IMR-90 (cell line): Measurements from ENCODE around the gene ST14. TPM values are rescaled to one million over a fixed set of nuclear protein-coding genes. Genes with fewer than 3 reads are reported as not detected.

ENCODE experiments used
- ATAC-seq: fragments of 200-7000 bp; cut with Tn5 transposase; 2 replicates; pipeline ENCODE4 v1.9.1; 2020; ENCODE audit warnings: low read depth, mild to moderate bottlenecking, moderate library complexity
- BruUV-seq: library from RNA; stranded (reverse); fragments of 400-500 nt; replicated peaks from 2 replicates; lab custom pipeline; 2021; lab: Mats Ljungman, UMichigan
- CTCF ChIA-PET: fragments of 300-600 bp; formaldehyde crosslinking; extraction: SDS; loops from one replicate; lab custom pipeline; 2021; ENCODE audit warnings: antibody characterized with exemption; lab: Yijun Ruan, JAX
- POLR2A ChIA-PET: fragments of 300-600 bp; sonication (Branson Sonifier 250); formaldehyde crosslinking; loops from one replicate; lab custom pipeline; 2022; ENCODE audit warnings: antibody characterized with exemption; ENCODE audit not compliant: unreplicated experiment; lab: Charles Lee
- DNase-seq: peaks from one replicate; pipeline ENCODE4 v3.0.0; 2013
- H2AFZ ChIP-seq: replicated peaks from 2 replicates; pipeline ENCODE3; 2013; ENCODE audit warnings: low read length, mild to moderate bottlenecking; ENCODE audit not compliant: poor library complexity
- H2AK5ac ChIP-seq: 2 replicates; pipeline ENCODE4 v1.6.1; 2013; ENCODE audit warnings: low read depth, low read length, inconsistent platforms
- H2AK9ac ChIP-seq: replicated peaks from 2 replicates; pipeline ENCODE3; 2013; ENCODE audit warnings: mild to moderate bottlenecking, low read depth, low read length, moderate library complexity; ENCODE audit not compliant: poor library complexity
- H2BK120ac ChIP-seq: 2 replicates; pipeline ENCODE4 v1.6.1; 2013; ENCODE audit warnings: low read depth, low read length, inconsistent platforms
- H2BK15ac ChIP-seq: 3 replicates; pipeline ENCODE4 v1.6.1; 2013; ENCODE audit warnings: low read depth, low read length, inconsistent platforms
- H2BK20ac ChIP-seq: 2 replicates; pipeline ENCODE4 v1.6.1; 2013; ENCODE audit warnings: low read depth, mild to moderate bottlenecking, inconsistent platforms, low read length, moderate library complexity
- H2BK5ac ChIP-seq: 2 replicates; pipeline ENCODE4 v1.6.1; 2013; ENCODE audit warnings: mild to moderate bottlenecking, low read depth, low read length, inconsistent platforms; ENCODE audit not compliant: poor library complexity, severe bottlenecking
- H3K14ac ChIP-seq: replicated peaks from 2 replicates; pipeline ENCODE4 v1.6.1; 2013; ENCODE audit warnings: low read depth, low read length, inconsistent platforms
- H3K18ac ChIP-seq: 2 replicates; pipeline ENCODE4 v1.6.1; 2013; ENCODE audit warnings: low read depth, low read length, control low read depth
- H3K23ac ChIP-seq: 2 replicates; pipeline ENCODE4 v1.6.1; 2013; ENCODE audit warnings: low read depth, low read length, inconsistent platforms
- H3K27ac ChIP-seq: 2 replicates; pipeline ENCODE4 v1.5.1; 2013; ENCODE audit warnings: mild to moderate bottlenecking, control low read depth, low read length; ENCODE audit not compliant: insufficient read depth
- H3K27me3 ChIP-seq: 2 replicates; pipeline ENCODE4 v1.6.1; 2013; ENCODE audit warnings: low read length; ENCODE audit not compliant: control insufficient read depth, insufficient read depth
- H3K36me3 ChIP-seq: 2 replicates; pipeline ENCODE4 v1.6.1; 2013; ENCODE audit warnings: low read length, mixed read lengths; ENCODE audit not compliant: control insufficient read depth, insufficient read depth
- H3K4ac ChIP-seq: 2 replicates; pipeline ENCODE4 v1.6.1; 2013; ENCODE audit warnings: low read depth, low read length, inconsistent platforms
- H3K4me1 ChIP-seq: 2 replicates; pipeline ENCODE4 v1.6.1; 2013; ENCODE audit warnings: low read length, mixed read lengths; ENCODE audit not compliant: control insufficient read depth, insufficient read depth
- H3K4me2 ChIP-seq: 2 replicates; pipeline ENCODE4 v1.6.1; 2013; ENCODE audit warnings: low read depth, mild to moderate bottlenecking, control low read depth, low read length, moderate library complexity
- H3K4me3 ChIP-seq: 2 replicates; pipeline ENCODE4 v1.5.1; 2013; ENCODE audit warnings: low read depth, mild to moderate bottlenecking, control low read depth, low read length, moderate library complexity; ENCODE audit not compliant: insufficient read depth
- H3K56ac ChIP-seq: 2 replicates; pipeline ENCODE4 v1.6.1; 2013; ENCODE audit warnings: low read length, inconsistent platforms; ENCODE audit not compliant: insufficient read depth; ENCODE audit errors: extremely low read depth
- H3K79me1 ChIP-seq, 2 experiments: 2 replicates each; pipeline ENCODE4 v1.6.1; 2013; ENCODE audit warnings: low read length in 2 of 2, inconsistent platforms in 1 of 2, low read depth in 1 of 2
- H3K9ac ChIP-seq: 2 replicates; pipeline ENCODE4 v1.6.1; 2013; ENCODE audit warnings: low read depth, low read length, control low read depth
- H3K9me1 ChIP-seq: 2 replicates; pipeline ENCODE4 v1.6.1; 2013; ENCODE audit warnings: low read length, inconsistent platforms; ENCODE audit not compliant: insufficient read depth
- H3K9me3 ChIP-seq: 2 replicates; pipeline ENCODE4 v1.6.1; 2013; ENCODE audit warnings: low read length; ENCODE audit not compliant: control insufficient read depth, insufficient read depth
- H4K20me1 ChIP-seq: 2 replicates; pipeline ENCODE4 v1.6.1; 2013; ENCODE audit warnings: low read length, inconsistent platforms; ENCODE audit not compliant: insufficient read depth
- H4K5ac ChIP-seq: 2 replicates; pipeline ENCODE4 v1.6.1; 2013; ENCODE audit warnings: mild to moderate bottlenecking, low read depth, low read length, control low read depth
- H4K8ac ChIP-seq, 2 experiments: 2 replicates each; pipeline ENCODE4 v1.6.1; 2013; ENCODE audit warnings: low read depth in 2 of 2, low read length in 2 of 2, control low read depth in 1 of 2, inconsistent platforms in 1 of 2
- H4K91ac ChIP-seq: 2 replicates; pipeline ENCODE4 v1.6.1; 2013; ENCODE audit warnings: low read depth, low read length, inconsistent platforms; ENCODE audit not compliant: insufficient read depth
- BHLHE40 ChIP-seq: fragments of 150-350 bp; IDR thresholded peaks from 2 replicates; pipeline ENCODE4 v1.6.1; 2016; ENCODE audit warnings: mild to moderate bottlenecking, low read depth, low read length
- CEBPB ChIP-seq: IDR thresholded peaks from 2 replicates; pipeline ENCODE4 v1.6.1; 2012; ENCODE audit warnings: low read depth, low read length, improper control_type of control experiment
- CHD1 ChIP-seq: IDR thresholded peaks from 2 replicates; pipeline ENCODE4 v1.6.1; 2012; ENCODE audit warnings: low read depth, low read length, improper control_type of control experiment
- FOS ChIP-seq: fragments of 150-350 bp; IDR thresholded peaks from 2 replicates; pipeline ENCODE4 v1.6.1; 2016; ENCODE audit warnings: low read depth, low read length
- MAFK ChIP-seq: IDR thresholded peaks from 2 replicates; pipeline ENCODE4 v1.6.1; 2012; ENCODE audit warnings: low read depth, low read length, improper control_type of control experiment
- MAZ ChIP-seq: IDR thresholded peaks from 2 replicates; pipeline ENCODE4 v1.6.1; 2012; ENCODE audit warnings: low read depth, mild to moderate bottlenecking, low read length, improper control_type of control experiment, moderate library complexity, borderline replicate concordance
- MXI1 ChIP-seq: IDR thresholded peaks from 2 replicates; pipeline ENCODE4 v1.6.1; 2012; ENCODE audit warnings: low read depth, mild to moderate bottlenecking, low read length, moderate library complexity, borderline replicate concordance
- NFE2L2 ChIP-seq: fragments of 150-350 bp; IDR thresholded peaks from 2 replicates; pipeline ENCODE4 v1.6.1; 2016; ENCODE audit warnings: low read depth, mild to moderate bottlenecking, low read length
- RAD21 ChIP-seq: IDR thresholded peaks from 2 replicates; pipeline ENCODE4 v1.6.1; 2012; ENCODE audit warnings: low read length, improper control_type of control experiment
- RFX5 ChIP-seq: IDR thresholded peaks from 2 replicates; pipeline ENCODE4 v1.8.0; 2012; ENCODE audit warnings: low read depth, mild to moderate bottlenecking, low read length, moderate library complexity
- SMC3 ChIP-seq: fragments of 150-350 bp; IDR thresholded peaks from 2 replicates; pipeline ENCODE4 v1.6.1; 2016; ENCODE audit warnings: low read depth, mild to moderate bottlenecking, antibody characterized with exemption, low read length, moderate library complexity
- WGBS, 2 experiments: methylation state at CpG; one replicate each; pipeline versions ENCODE4 v1.1.5 to v1.1.7; 2013; ENCODE audit warnings: missing lambda C conversion rate in 2 of 2; ENCODE audit not compliant: insufficient read length in 1 of 2; ENCODE audit errors: extremely low coverage in 2 of 2; 5-methylcytosine and 5-hydroxymethylcytosine counted together
- dilution Hi-C: fragments of 300-500 bp; cut with HindIII; formaldehyde crosslinking; loops from one replicate; pipeline ENCODE4 v1.14.3; 2018; ENCODE audit warnings: low sequenced_read_pairs; ENCODE audit not compliant: unreplicated experiment
- in situ Hi-C: fragments of 300-500 bp; cut with MboI; formaldehyde crosslinking; loops from 3 replicates; pipeline ENCODE4 v1.14.3; 2019; ENCODE audit warnings: low sequenced_read_pairs, inconsistent platforms, mixed read lengths
- intact Hi-C: fragments of 100-400 bp; cut with micrococcal nuclease; formaldehyde crosslinking; loops from 2 replicates; pipeline ENCODE4 v1.10.0; 2022
- polyA plus RNA-seq, 3 experiments: library from polyadenylated mRNA; depleted of rRNA; stranded (reverse); fragments of >200 nt; gene quantifications; 2 replicates each; pipeline ENCODE4 v1.2.3, GENCODE V29; 2012; ENCODE audit warnings: low replicate concordance in 1 of 3
- total RNA-seq: library from RNA; depleted of rRNA; stranded (reverse); fragments of >200 nt; gene quantifications from 2 replicates; pipeline ENCODE4 v1.2.3, GENCODE V29; 2012
- TF ChIP-seq, protein P1 (sequence below): fragments of 150-350 bp; IDR thresholded peaks from 2 replicates; pipeline ENCODE4 v1.6.1; 2017; ENCODE audit warnings: mild to moderate bottlenecking, antibody characterized with exemption, low read length, low read depth
- TF ChIP-seq, protein P2 (sequence below): conservative IDR thresholded peaks from 2 replicates; pipeline ENCODE4 v1.5.1; 2012; ENCODE audit warnings: mild to moderate bottlenecking, low read depth, low read length, improper control_type of control experiment
- TF ChIP-seq, protein P3 (sequence below): fragments of 150-350 bp; IDR thresholded peaks from 2 replicates; pipeline ENCODE4 v1.6.1; 2016; ENCODE audit warnings: low read depth, mild to moderate bottlenecking, low read length, moderate library complexity, borderline replicate concordance

Gene ST14
- total and polyA plus RNA-seq, 2 of the 4 experiments (the other 2 are of a cell fraction), result not detected

DNA sequence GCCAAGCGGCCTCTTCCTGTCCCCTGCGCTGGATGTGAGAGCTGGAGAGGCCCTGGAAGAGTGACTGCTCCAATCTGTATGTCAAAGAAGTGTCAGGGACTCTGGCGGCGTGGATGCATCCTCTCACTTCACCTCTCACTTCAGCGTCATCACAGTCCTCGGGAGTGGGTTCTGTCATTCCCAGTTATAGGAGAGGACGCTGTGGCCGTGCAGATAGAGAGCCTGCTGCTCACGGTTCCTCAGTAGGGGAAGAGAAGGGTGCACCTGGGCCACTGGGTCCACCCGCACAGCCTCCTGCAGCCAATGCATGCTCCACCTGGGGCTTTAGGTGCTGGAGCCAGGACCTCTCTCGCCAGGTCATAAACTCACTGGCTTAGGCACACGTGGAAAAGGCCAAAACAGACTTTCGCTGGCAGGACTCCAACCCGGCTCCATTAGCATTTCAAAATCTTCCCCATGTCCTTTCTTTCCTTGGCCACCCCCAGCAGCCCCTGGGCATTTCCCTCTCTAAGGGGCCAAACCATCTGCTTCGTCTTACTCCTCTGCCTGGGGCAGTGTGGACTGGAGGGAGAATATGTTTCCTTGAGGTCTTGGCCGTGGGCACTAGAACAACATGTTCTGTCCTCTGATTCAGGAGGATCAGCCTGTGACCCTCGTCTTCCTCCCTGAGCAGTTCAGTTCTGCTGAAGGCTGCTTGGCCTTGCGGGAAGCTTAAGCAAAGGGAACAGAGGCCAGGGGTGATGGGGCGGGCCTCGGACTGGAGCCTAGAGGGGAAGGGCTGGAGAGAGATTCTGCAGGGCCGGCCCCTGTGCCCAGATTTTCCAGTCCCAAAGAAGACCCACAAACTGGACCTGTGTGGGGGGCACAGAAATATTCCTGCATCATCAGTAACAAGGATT, 57.8 kb downstream of the ST14 start:
- no peaks in the 10 kb centered on the region for H4K20me1 ChIP-seq
- intact Hi-C loops (loop anchor here (10.0 kb wide), 1 partner anchor 647 kb away; no protein-coding TSS in a partner anchor), dilution Hi-C loops (no loop called here), in situ Hi-C loops (loop anchor here (10.0 to 25.0 kb wide), 2 partner anchors 170 to 647 kb away; no protein-coding TSS in a partner anchor)
- no peak overlapping the region for H3K27ac ChIP-seq
- H3K79me1 ChIP-seq, result no peaks in the 10 kb centered on the region
- CTCF ChIA-PET, result interaction anchor here (0.6 to 1.7 kb wide), 2 partner anchors 8 to 173 kb away, joined by 3 to 4 read pairs; no protein-coding TSS in a partner anchor
- DNase-seq (no peak), ATAC-seq (no peak)
- H2AK9ac ChIP-seq, result no peak overlapping the region
- H3K9me3 ChIP-seq, result no peaks in the 10 kb centered on the region
- no peak overlapping the region for H3K4me3 ChIP-seq
- H3K56ac ChIP-seq, result no peak overlapping the region
- no peak overlapping the region for H2BK15ac ChIP-seq
- no peak overlapping the region for H3K18ac ChIP-seq
- no peak overlapping the region for H3K4ac ChIP-seq
- H2AFZ ChIP-seq, result no peak overlapping the region
- no peak overlapping the region for H3K23ac ChIP-seq
- no peak overlapping the region for H4K91ac ChIP-seq
- H4K8ac ChIP-seq, result no peak overlapping the region
- H2BK5ac ChIP-seq, result no peak overlapping the region
- H3K14ac ChIP-seq, result no peak overlapping the region
- no TSS peak for BruUV-seq
- no peaks in the 10 kb centered on the region for H3K36me3 ChIP-seq
- H2BK120ac ChIP-seq, result no peak overlapping the region
- no peaks in the 10 kb centered on the region for H3K4me1 ChIP-seq
- H3K9me1 ChIP-seq, result no peaks in the 10 kb centered on the region
- POLR2A ChIA-PET, result no interaction called here
- 71% methylated on average over 3 of the region's 21 CpGs; no CpG with 5 or more reads in 1 of the 2 experiments for WGBS, 2 experiments
- H3K4me2 ChIP-seq, result no peak overlapping the region
- H3K27me3 ChIP-seq, result peaks cover 28% of the 10 kb centered on the region
- H2AK5ac ChIP-seq, result no peak overlapping the region
- no peak overlapping the region for H2BK20ac ChIP-seq
- no peak overlapping the region for H3K9ac ChIP-seq
- H4K5ac ChIP-seq, result no peak overlapping the region
- TF ChIP-seq, protein P1, sequence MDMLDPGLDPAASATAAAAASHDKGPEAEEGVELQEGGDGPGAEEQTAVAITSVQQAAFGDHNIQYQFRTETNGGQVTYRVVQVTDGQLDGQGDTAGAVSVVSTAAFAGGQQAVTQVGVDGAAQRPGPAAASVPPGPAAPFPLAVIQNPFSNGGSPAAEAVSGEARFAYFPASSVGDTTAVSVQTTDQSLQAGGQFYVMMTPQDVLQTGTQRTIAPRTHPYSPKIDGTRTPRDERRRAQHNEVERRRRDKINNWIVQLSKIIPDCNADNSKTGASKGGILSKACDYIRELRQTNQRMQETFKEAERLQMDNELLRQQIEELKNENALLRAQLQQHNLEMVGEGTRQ, result no peak
- TF ChIP-seq MXI1, result no peak
- TF ChIP-seq NFE2L2, result no peak
- no peak for TF ChIP-seq BHLHE40
- no peak for TF ChIP-seq MAZ
- TF ChIP-seq MAFK, result no peak
- TF ChIP-seq SMC3, result no peak
- TF ChIP-seq CHD1, result no peak
- TF ChIP-seq RFX5, result no peak
- TF ChIP-seq, protein P2, sequence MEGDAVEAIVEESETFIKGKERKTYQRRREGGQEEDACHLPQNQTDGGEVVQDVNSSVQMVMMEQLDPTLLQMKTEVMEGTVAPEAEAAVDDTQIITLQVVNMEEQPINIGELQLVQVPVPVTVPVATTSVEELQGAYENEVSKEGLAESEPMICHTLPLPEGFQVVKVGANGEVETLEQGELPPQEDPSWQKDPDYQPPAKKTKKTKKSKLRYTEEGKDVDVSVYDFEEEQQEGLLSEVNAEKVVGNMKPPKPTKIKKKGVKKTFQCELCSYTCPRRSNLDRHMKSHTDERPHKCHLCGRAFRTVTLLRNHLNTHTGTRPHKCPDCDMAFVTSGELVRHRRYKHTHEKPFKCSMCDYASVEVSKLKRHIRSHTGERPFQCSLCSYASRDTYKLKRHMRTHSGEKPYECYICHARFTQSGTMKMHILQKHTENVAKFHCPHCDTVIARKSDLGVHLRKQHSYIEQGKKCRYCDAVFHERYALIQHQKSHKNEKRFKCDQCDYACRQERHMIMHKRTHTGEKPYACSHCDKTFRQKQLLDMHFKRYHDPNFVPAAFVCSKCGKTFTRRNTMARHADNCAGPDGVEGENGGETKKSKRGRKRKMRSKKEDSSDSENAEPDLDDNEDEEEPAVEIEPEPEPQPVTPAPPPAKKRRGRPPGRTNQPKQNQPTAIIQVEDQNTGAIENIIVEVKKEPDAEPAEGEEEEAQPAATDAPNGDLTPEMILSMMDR, result no peak
- TF ChIP-seq FOS, result no peak
- TF ChIP-seq RAD21, result no peak
- no peak for TF ChIP-seq CEBPB
- TF ChIP-seq, protein P3, sequence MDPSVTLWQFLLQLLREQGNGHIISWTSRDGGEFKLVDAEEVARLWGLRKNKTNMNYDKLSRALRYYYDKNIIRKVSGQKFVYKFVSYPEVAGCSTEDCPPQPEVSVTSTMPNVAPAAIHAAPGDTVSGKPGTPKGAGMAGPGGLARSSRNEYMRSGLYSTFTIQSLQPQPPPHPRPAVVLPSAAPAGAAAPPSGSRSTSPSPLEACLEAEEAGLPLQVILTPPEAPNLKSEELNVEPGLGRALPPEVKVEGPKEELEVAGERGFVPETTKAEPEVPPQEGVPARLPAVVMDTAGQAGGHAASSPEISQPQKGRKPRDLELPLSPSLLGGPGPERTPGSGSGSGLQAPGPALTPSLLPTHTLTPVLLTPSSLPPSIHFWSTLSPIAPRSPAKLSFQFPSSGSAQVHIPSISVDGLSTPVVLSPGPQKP, result no peak
